Upper lobe of left lung (tissue), 6 donors: ENCODE results near the gene DSTN. TPM values are rescaled to one million over a fixed set of nuclear protein-coding genes. Genes with fewer than 3 reads are reported as not detected.

Experiments
- ATAC-seq, 2 donors: fragments of 200-7000 bp; cut with Tn5 transposase; one replicate each; pipeline ENCODE4 v1.9.1; 2022; ENCODE audit warnings: mild to moderate bottlenecking in 2 of 2, moderate library complexity in 2 of 2; ENCODE audit not compliant: low FRiP score in 2 of 2
- DNase-seq, 2 donors: peaks; one replicate each; pipeline ENCODE4 v3.0.0-alpha.2; 2019 to 2020
- H3K27ac ChIP-seq, 4 donors: fragments of 200-600 bp; sonication (generic); one replicate each; pipeline ENCODE4 v1.5.1; 2016 to 2019
- H3K27me3 ChIP-seq, 4 donors: fragments of 200-600 bp; sonication (generic); one replicate each; pipeline ENCODE4 v1.5.1; 2017 to 2019
- H3K36me3 ChIP-seq, 4 donors: fragments of 200-600 bp; sonication (generic); one replicate each; pipeline ENCODE4 v1.5.1; 2016 to 2019
- H3K4me1 ChIP-seq, 4 donors: fragments of 200-600 bp; sonication (generic); one replicate each; pipeline ENCODE4 v1.5.1; 2018 to 2019
- H3K4me3 ChIP-seq, 4 donors: fragments of 200-600 bp; sonication (generic); one replicate each; pipeline ENCODE4 v1.5.1; 2017 to 2019; ENCODE audit warnings: mild to moderate bottlenecking in 2 of 4, moderate library complexity in 1 of 4
- H3K9me3 ChIP-seq, 4 donors: fragments of 200-600 bp; sonication (generic); one replicate each; pipeline ENCODE4 v1.5.1; 2018 to 2019
- CTCF ChIP-seq, 6 experiments: fragments of 450-650 bp in 4 of 6; fragments of 200-600 bp in 2 of 6; sonication (generic) in 2 of 6; IDR thresholded peaks; one replicate each; pipeline ENCODE4 v1.5.1; 2016 to 2019; ENCODE audit warnings: antibody characterized with exemption in 6 of 6
- EP300 ChIP-seq, 4 donors: sonication (generic); formaldehyde crosslinking; IDR thresholded peaks; one replicate each; pipeline ENCODE4 v1.5.1; 2017; ENCODE audit warnings: antibody characterized with exemption in 4 of 4, control low read depth in 2 of 4
- POLR2A ChIP-seq, 4 donors: fragments of 450-650 bp; IDR thresholded peaks; one replicate each; pipeline ENCODE4 v1.5.1; 2016 to 2017; ENCODE audit warnings: antibody characterized with exemption in 4 of 4, mild to moderate bottlenecking in 2 of 4
- POLR2AphosphoS5 ChIP-seq, 2 donors: sonication (generic); formaldehyde crosslinking; IDR thresholded peaks; one replicate each; pipeline ENCODE4 v1.5.1; 2017; ENCODE audit warnings: antibody characterized with exemption in 2 of 2
- WGBS, 2 donors: methylation state at CpG; one replicate each; pipeline ENCODE4 v1.1.5; 2017 to 2018; 5-methylcytosine and 5-hydroxymethylcytosine counted together
- total RNA-seq, 6 donors: library from RNA; depleted of rRNA in 4 of 6; stranded (reverse); fragments of >200 nt in 4 of 6; gene quantifications; one replicate each; pipeline versions ENCODE4 v1.1.0 to v1.2.1, GENCODE V29; 2016 to 2021
- donor health status: DM: no; HTN: no; CAD: no; lungs with moderate emphysema.
- donor health status: DM: no; HTN: yes; CAD: no; lungs with severe emphysema.

Gene DSTN
- total RNA-seq, 6 donors from 2014 or later, result 235 to 735 (median 513) TPM

GRCh38 chr20:17571153-17571527, 1.3 kb downstream of the DSTN start:
- peaks cover 0 to 6% (median 0%) of the 10 kb centered on the region in 4 donors for H3K36me3 ChIP-seq
- H3K27ac ChIP-seq, result peak overlapping the region; percentile 98 to 100 (median 98)
- H3K9me3 ChIP-seq, result no peaks in the 10 kb centered on the region
- TF ChIP-seq EP300 (IDR thresholded peaks at IDR 0.05) (no peak), CTCF (IDR thresholded peaks at IDR 0.05) (no peak), POLR2A (IDR thresholded peaks at IDR 0.05) (no peak), POLR2AphosphoS5 (IDR thresholded peaks at IDR 0.05) (no peak)
- H3K27me3 ChIP-seq, result no peaks in the 10 kb centered on the region
- DNase-seq (no peak), ATAC-seq (no peak)
- WGBS, 2 donors, result 7 to 12% methylated on average over 6 of the region's 6 CpGs
- peaks cover 26 to 44% (median 35%) of the 10 kb centered on the region in 4 donors for H3K4me1 ChIP-seq
- H3K4me3 ChIP-seq, result peak overlapping the region; percentile 87 to 98 (median 92)

GRCh38 chr20:17572034-17572638, 2.3 kb downstream of the DSTN start:
- peaks cover 36 to 51% (median 43%) of the 10 kb centered on the region in 4 donors for H3K4me1 ChIP-seq
- 44 to 48% methylated on average over 7 of the region's 7 CpGs for WGBS, 2 donors
- DNase-seq, result no peak
- peak overlapping the region; percentile 98 to 100 (median 98) for H3K27ac ChIP-seq
- peak overlapping the region in 3 of 4 donors; percentile 87 to 94 (median 90) for H3K4me3 ChIP-seq
- H3K36me3 ChIP-seq, result peaks cover 0 to 6% (median 0%) of the 10 kb centered on the region in 4 donors
- no peaks in the 10 kb centered on the region for H3K27me3 ChIP-seq
- no peak for ATAC-seq
- H3K9me3 ChIP-seq, result no peaks in the 10 kb centered on the region
- TF ChIP-seq EP300 (IDR thresholded peaks at IDR 0.05) (peak in 1 of 4 donors; percentile 8), CTCF (IDR thresholded peaks at IDR 0.05) (no peak)

GRCh38 chr20:17573463-17573862, 3.6 kb downstream of the DSTN start:
- Histone ChIP-seq H3K27me3 (no peaks in the 10 kb centered on the region), H3K4me1 (peaks cover 29 to 60% (median 39%) of the 10 kb centered on the region in 4 donors), H3K36me3 (peaks cover 0 to 6% (median 0%) of the 10 kb centered on the region in 4 donors), H3K9me3 (no peaks in the 10 kb centered on the region), H3K27ac (peak overlapping the region in 2 of 4 donors; percentile 98 to 100), H3K4me3 (peak overlapping the region in 1 of 4 donors; percentile 87)
- no peak for DNase-seq
- TF ChIP-seq POLR2AphosphoS5 (IDR thresholded peaks at IDR 0.05), result no peak
- TF ChIP-seq CTCF (IDR thresholded peaks at IDR 0.05), result no peak
- TF ChIP-seq POLR2A (IDR thresholded peaks at IDR 0.05), result no peak
- no peak for TF ChIP-seq EP300 (IDR thresholded peaks at IDR 0.05)
- 61 to 76% methylated on average over 3 of the region's 3 CpGs for WGBS, 2 donors
- no peak for ATAC-seq

- H3K4me3 ChIP-seq, result no peak overlapping the region
- no peak overlapping the region for H3K27ac ChIP-seq
- 54 to 64% methylated on average over 8 of the region's 8 CpGs for WGBS, 2 donors
- no peaks in the 10 kb centered on the region for H3K9me3 ChIP-seq
- peaks cover 34 to 77% (median 58%) of the 10 kb centered on the region in 4 donors for H3K4me1 ChIP-seq
- TF ChIP-seq POLR2AphosphoS5 (IDR thresholded peaks at IDR 0.05) (no peak), CTCF (IDR thresholded peaks at IDR 0.05) (no peak), POLR2A (IDR thresholded peaks at IDR 0.05) (no peak), EP300 (IDR thresholded peaks at IDR 0.05) (no peak)
- ATAC-seq, result no peak
- DNase-seq, result no peak
- H3K36me3 ChIP-seq, result peaks cover 0 to 6% (median 0%) of the 10 kb centered on the region in 4 donors
- H3K27me3 ChIP-seq, result no peaks in the 10 kb centered on the region
Observed at GRCh38 chr20:17576215-17576614, 6.3 kb downstream of the DSTN start.
